GM19455 (cell line): ENCODE data around the gene PRKN.
"Not testable (repeated sequence)": the region's sequence is repeated elsewhere in the genome, so short reads cannot be mapped to it uniquely, and the experiment has no call there.

ENCODE experiments used
- ATAC-seq: cut with Tn5 transposase; IDR thresholded peaks from one replicate; pipeline ENCODE4 v1.9.1; 2021; ENCODE audit not compliant: unreplicated experiment

PRKN gene

GRCh38 chr6:161833099-161833860, 894.3 kb downstream of the PRKN start:
- no peak for ATAC-seq

- no peak for ATAC-seq
These were observed 894.9 kb downstream of the PRKN start for GRCh38 chr6:161832622-161833021.

DNA sequence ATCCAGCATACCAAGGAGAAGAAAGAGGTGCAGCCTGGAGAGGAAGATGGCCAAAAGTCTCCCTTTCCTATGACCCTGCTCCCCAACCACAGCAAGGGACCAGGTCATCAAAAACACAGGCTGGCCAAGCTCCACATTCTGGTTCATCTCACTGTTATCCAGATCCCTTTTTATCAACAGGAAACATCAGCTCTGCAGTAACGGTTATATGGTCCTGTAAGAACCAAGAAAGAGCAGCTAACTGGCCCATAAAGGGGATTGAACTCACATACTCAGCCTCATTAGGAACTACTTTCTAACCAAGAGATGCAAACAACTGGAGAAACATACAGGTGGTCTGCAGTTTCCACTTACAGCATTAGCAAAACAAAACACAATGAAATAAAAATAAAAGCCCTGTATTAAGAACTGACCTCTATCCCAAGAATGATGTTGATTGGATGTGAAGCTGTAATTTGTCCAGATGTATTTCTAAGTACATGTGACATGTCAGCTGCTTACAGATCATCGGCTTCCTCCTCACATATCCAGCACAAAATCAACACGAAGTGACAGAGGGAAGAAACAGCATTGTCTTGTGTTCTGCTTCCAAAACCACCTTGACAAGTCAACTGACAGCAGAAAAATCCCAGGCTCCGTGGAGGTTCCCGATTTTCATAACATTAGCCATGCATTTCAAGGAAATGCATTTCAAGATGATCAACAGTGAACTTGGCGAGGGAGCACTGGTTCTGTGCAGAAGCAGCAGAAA, 896.5 kb downstream of the PRKN start:
- no peak for ATAC-seq

DNA sequence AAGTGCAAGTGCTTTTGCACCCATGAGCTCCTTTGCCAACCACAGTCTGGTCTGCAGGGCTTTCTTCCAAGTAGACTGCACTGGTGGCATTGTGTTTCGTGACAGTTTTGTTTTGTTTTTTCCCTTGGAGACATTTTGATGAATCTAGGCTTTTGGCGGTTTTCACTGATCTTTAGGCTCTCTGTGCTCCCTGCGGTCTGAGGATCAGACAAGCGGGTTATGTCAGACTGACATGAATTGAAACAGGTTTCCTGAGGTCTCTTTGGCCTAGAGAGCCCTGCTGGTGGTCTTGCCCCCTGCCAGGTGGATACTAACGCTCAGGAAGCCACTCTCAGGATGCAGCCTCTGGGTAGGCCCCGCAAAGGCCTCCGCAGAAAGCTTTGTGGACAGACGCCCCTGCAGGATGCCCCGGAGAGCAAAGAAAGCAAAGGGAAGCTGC, 898.3 kb downstream of the PRKN start:
- no peak for ATAC-seq

DNA sequence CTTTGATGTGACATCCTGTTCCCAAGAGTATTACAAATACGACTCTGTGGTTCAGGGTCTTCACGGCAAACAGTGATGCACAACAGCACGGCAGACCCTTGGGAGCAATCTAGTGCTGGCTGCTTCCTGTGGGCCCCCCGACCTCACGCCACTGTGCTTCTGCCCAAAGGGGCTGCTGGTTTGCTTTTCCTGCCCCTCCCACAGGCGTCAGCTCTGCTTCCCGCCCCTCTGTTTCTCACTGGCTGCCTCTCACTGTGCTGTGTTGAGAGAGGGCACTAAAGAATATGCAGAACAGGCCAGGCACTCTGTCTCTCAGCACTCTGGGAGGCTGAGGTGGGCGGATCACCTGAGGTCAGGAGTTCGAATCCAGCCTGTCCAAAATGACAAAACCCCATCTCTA, 899.2 kb downstream of the PRKN start:
- no peak for ATAC-seq

- no peak for ATAC-seq
These were observed 901.1 kb downstream of the PRKN start for GRCh38 chr6:161826512-161826911.

DNA sequence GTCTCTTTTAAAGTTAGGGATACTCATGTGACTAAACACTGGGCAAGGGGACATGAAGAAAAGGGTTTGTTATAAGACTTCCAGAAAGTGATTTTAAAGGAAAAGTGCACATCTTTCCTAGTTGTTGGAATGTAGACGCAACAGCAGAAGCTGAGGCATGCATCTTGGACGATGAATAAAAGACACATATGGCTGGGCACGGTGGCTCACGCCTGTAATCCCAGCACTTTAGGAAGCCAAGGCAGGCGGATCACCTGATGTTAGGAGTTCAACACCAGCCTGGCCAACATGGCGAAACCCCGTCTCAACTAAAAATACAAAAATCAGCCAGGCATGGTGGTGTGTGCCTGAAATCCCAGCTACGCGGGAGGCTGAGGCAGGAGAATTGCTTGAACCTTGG, 905.4 kb downstream of the PRKN start:
- ATAC-seq = not testable (repeated sequence)

- no peak for ATAC-seq
These were observed 909.7 kb downstream of the PRKN start for GRCh38 chr6:161817881-161818280.

DNA sequence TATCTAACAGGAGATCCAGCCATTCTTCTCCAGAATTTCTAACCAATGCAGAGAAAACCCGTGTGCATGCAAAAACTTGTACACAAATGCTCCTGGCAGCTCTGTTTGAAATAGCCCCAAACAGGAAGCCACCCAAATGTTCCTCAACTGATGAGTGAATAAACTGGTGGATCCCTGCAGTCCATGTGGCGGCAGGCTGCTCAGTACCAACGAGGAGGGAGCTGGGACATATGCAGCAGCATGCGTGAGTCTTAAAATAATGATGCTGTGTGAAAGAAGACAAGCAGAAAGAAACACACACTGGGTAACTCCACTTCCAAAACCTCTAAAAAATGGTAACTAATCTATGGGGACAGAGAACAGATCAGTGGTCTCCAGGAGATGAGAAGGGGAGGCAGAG, 911.6 kb downstream of the PRKN start:
- no peak for ATAC-seq

GRCh38 chr6:161813156-161813555, 914.4 kb downstream of the PRKN start:
- no peak for ATAC-seq

- no peak for ATAC-seq
These were observed 917.6 kb downstream of the PRKN start for GRCh38 chr6:161809971-161810370.

DNA sequence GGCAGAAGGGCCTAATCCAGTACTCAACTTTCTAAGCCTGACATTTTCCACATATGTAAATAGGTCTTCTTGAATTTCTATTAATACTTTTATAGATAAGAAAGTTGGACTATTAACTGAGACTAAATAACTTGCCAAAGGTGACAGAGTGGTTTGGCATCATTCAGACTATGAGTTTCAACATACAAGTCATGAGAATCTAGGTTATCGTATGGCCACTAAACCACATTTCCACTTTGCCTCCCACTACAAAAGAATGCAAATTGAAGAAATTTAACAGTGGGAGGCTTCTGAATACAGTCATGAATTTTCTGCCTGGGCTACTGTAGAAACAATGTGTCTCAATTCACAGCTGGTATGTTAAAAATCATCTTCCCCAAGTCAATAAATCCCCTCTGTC, 922.7 kb downstream of the PRKN start:
- no peak for ATAC-seq

DNA sequence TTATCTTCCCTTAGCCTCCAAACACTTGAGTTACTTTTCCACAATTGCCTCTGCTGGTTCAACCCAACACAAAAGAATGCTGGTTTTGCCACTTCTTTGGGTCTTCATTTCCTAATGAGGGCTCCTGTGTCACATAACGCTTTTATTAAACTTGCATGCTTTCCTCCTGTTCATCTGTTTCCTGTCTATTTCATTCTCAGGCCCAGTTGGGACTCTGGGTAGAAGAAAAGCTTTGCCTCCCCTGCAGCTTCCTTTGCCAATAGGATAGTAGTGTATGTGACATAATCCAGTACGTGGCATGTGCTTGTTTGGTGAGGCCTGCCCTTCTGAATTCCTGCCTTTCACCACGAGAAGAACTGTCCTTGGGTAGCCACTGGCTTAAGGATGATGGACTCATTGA, 924.4 kb downstream of the PRKN start:
- no peak for ATAC-seq

DNA sequence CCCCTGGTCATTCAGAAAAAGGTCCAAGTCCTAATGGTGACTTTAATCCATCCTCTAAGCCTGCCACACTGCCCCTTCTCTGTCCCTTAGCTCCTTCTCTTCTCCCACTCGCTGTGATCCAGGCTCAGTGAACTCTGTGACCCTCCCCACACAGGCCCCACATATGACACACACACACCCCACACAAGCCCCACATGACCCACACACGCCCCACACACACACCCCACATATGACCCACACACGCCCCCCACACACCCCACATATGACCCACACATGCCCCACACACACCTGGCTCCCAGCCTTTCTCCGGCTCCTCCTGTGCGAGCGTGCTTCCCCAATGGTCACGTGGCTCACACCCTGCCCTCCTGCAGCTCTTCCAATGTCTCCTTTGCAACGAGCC, 925.3 kb downstream of the PRKN start:
- no peak for ATAC-seq

DNA sequence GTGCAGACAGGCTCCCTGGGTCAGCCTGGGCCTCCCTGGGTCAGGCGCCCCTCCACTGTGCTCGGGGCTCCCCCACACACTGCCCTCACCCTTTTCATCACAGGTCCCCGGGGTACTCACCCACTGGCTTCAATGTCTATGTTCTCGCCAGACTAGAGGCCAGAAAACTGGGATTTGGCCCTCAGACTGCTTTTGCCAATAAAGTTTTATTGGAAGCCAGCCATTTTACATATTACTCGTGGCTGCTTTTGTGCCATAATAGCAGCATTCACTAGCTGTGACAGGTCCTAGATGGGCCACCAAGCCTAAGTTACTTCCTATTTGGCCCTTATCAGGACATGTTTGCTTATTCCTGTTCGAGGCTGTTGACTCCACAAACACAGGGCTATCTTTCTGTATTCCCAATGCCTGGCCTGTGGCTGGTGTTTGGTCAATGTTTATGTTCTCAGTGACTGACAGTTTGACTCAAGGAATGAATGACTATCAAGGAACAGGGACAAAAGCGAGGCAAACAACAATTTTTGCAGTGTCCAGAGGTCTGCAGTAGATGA, 928.6 kb downstream of the PRKN start:
- ATAC-seq = no peak

GRCh38 chr6:161796681-161797080, 930.9 kb downstream of the PRKN start:
- ATAC-seq = no peak

DNA sequence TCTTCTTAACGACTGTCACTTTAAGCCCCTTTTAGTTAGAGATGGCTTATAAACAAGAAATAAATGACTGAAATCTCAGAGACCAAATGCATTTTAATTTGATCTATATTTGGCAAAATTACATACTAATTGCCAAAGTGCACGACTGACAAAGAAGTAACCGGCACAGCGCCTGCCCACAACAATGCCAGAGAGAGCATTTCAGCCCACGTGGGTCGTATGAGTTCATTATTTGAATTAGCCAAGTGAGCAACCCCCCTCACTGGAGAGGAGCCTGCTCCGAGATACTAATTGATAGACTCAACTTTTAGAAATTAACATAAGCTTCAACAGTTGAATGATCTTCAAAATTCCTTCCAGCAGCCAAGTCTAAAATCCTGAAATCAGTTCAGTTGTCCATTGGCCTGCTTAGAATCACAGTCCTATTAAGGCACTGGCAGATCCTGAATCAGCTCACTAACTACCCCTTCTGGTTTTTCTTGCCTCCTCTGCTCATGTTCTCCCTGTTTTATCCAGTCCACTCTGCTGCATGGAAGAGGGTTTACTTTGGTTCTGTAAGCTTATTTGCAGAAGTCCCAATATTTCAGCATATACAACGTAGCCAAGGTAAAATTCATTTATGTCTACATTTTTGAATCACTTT, 934.6 kb downstream of the PRKN start:
- no peak for ATAC-seq

DNA sequence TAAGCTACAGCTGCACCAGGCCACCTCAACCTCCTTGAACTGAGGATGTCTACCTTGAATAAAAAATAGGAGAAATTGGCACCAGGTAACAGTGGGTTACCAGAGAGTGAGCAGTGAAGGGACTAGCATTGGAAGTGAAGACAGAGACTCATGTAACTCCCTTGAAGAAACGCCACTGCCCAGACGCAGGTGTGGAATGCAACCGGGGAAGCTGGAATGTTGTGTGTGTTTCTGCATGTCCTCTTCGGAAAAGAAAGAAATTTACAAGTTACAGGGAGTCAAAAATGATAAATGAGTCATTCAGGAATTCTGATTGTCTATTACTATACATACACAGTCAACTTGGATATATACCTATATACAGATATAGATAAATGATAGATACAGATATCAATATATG, 939.0 kb downstream of the PRKN start:
- no peak for ATAC-seq

DNA sequence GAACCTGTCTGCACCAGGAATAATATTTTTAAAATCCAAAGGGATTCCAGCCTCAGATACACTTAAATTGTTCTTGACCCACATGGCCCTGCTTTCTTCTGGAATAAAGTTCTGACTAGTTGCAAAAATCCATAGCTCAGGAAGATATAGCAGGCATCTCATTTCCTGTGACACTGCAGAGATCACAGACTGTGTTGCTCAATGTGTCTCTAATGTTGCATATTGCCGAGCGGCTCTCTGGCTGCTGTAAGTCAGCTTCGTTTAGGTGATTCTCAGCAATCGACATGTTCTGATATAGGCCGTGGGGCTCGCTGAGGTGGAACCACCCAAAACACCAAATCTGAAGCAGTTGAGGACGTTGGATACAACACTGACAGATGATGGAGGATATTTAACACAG, 955.4 kb downstream of the PRKN start:
- ATAC-seq = no peak

GRCh38 chr6:161761966-161762365, 965.6 kb downstream of the PRKN start:
- ATAC-seq = no peak

GRCh38 chr6:161755080-161755479, 972.5 kb downstream of the PRKN start:
- ATAC-seq = no peak

GRCh38 chr6:161750686-161751085, 976.9 kb downstream of the PRKN start:
- no peak for ATAC-seq
